HS-5 (cell line): ENCODE results near the gene RNF168.
"Not testable (repeated sequence)": the region's sequence is repeated elsewhere in the genome, so short reads cannot be mapped to it uniquely, and the experiment has no call there.

Experiments
- DNase-seq: peaks from one replicate; pipeline ENCODE4 v3.0.0-alpha.2; 2012; ENCODE audit warnings: low read depth

The RNF168 gene

DNA sequence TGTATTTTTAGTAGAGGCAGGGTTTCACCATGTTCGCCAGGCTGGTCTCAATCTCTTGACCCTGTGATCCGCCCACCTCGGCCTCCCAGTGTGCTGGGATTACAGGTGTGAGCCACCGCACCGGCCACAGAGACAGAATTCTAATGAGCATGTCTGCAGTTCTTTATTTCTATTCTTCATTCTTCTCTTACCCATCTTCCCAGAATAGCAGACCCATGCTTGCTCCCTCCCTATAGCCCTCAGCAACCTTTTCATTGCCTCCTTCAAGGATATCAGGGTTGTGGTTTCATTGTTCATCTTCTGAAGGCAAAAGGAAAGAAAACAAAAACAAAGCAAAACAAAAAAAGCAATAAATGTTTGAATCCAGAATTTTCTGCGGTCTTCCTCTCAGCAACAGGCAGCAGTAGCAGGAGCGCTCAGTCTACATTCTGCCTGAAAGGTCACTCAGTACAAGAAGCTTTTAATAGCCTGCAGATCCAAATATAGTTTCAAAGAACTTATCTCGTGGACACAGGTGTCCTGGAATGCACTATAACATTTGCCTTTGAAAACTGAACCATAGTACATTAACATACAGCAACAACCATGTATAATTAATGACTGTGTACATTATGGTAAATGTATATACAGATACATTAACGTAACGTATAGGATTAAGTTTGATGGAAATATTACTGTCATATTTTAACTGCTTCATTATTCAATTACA lies 11.5 kb upstream of the RNF168 start, which contains the start of gene SMCO1:
Gene SMCO1 (minus strand): TSS at position 434 of the 709 bp plus-strand sequence. CDS start 137 bp downstream, at position 297.
- DNase-seq: no peak

GRCh38 chr3:196514350-196514716 lies 10.8 kb upstream of the RNF168 start:
- no peak for DNase-seq

GRCh38 chr3:196513697-196514349 lies 10.3 kb upstream of the RNF168 start:
- peak; percentile 49 for DNase-seq

DNA sequence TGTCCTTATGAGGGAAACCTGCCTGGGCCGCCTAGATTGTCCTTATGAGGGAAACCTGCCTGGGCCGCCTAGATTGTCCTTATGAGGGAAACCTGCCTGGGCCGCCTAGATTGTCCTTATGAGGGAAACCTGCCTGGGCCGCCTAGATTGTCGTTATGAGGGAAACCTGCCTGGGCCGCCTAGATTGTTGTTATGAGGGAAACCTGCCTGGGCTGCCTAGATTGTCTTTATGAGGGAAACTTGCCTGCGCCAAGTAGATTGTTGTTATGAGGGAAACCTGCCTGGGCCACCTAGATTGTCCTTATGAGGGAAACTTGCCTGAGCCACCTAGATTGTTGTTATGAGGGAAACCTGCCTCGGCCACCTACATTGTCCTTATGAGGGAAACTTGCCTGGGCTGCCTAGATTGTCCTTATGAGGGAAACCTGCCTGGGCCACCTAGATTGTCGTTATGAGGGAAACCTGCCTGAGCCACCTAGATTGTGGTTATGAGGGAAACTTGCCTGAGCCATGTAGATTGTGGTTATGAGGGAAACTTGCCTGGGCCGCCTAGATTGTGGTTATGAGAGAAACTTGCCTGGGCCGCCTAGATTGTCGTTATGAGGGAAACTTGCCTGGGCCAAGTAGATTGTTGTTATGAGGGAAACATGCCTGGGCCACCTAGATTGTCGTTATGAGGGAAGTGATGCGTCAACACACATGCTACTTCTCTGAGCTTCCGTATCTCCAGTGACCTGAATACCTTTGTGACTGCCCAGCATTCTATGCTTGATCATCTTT lies 8.3 kb upstream of the RNF168 start:
- DNase-seq: not testable (repeated sequence)

DNA sequence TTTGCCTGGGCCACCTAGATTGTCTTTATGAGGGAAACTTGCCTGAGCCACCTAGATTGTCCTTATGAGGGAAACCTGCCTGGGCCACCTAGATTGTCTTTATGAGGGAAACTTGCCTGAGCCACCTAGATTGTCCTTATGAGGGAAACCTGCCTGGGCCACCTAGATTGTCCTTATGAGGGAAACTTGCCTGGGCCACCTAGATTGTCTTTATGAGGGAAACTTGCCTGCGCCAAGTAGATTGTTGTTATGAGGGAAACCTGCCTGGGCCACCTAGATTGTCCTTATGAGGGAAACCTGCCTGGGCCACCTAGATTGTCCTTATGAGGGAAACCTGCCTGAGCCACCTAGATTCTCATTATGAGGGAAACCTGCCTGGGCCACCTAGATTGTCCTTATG lies 7.5 kb upstream of the RNF168 start:
- DNase-seq: not testable (repeated sequence)

- no peak for DNase-seq
These were observed 3.1 kb upstream of the RNF168 start for GRCh38 chr3:196506687-196507086.

GRCh38 chr3:196504556-196504955 lies 988 bp upstream of the RNF168 start:
- no peak for DNase-seq

GRCh38 chr3:196504077-196504398 lies 470 bp upstream of the RNF168 start:
- not testable (repeated sequence) for DNase-seq

GRCh38 chr3:196502775-196503195 lies 783 bp downstream of the RNF168 start:
- DNase-seq: peak; percentile 90

- no peak for DNase-seq
These were observed 2.1 kb downstream of the RNF168 start for GRCh38 chr3:196501316-196502044.

DNA sequence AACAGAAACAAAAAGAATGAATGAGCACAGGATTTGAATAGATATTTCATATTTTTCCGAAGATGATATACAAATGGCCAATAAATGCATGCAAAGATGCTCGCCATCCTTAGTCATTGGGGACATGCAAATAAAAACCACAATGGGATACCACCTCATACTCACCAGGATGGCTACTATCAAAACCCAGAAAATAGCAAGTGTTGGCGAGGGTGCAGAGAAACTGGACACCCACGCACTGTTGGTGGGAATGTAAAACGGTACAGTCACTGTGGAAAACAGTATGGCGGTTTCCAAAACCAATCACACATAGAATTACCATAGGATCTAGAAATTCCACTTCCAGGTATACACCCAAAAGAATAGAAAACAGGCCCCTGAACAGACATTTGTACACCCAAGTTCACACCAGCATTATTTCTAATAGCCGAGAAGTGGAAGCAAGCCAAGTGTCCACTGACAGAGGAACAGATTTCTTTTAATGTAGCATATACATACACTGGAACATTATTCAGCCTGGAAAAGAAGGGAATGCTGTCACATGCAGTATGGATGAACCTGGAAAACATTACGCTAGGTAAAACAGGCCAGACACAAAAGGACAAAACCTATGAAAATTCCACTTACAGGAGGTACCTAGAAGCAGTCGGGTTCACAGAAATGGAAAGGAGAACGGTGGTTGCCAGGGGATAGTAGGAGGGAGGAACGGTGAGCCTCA lies 3.6 kb downstream of the RNF168 start:
- DNase-seq: no peak

DNA sequence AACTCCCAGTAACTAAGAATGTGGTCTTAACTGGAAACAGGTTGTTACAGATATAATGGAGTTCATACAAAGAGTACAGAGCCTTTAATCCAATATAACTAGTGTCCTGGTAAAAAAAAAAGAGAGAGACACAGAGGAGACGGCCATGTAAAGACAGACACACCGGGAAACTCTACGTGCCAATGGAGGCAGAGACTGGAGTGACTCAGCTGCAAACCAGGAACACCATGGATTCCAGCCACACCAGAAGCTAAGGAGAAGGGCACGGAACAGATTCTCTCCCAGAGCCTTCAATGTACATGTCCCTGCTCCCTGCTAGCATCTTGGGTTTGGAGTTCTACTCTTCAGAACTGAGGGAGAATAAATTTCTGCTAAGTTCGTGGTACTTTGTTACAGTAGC lies 4.5 kb downstream of the RNF168 start:
- no peak for DNase-seq

GRCh38 chr3:196498297-196498696 lies 5.3 kb downstream of the RNF168 start:
- no peak for DNase-seq

DNA sequence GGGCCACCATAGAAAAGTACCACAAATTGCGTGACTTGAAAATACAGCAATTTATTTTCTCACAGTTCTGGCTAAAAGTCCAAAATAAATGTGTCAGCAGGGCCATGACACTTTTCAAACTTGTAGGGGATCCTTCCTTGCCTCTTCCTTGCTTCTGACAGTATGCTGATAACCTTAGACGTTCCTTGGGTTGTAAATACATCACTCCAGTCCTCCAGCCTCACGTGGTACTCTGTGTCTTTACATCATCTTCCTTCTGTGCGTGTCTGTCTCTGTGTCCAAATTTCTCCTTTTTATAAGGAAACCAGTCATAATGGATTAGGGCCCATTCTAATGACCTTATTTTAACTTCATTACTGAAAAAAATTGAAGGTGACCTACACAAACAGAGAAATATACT lies 7.4 kb downstream of the RNF168 start:
- no peak for DNase-seq

- no peak for DNase-seq
These were observed 10.3 kb downstream of the RNF168 start for GRCh38 chr3:196493292-196493691.

DNA sequence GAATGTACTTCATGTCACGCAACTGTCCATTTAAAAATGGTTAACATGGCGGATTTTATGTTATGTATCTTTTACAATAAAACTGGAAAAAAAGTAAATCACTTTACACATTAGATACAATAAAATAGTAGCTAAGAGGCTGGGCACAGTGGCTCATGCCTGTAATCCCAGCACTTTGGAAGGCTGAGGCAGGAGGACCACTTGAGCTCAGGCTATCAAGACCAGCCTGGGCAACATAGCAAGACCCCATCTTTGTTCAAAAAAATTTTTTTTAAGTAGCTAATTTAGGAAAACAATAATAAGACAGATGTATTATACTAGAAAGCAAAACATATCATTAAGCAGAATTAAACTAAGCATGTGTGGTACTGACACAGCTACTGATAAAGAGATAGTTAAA lies 11.5 kb downstream of the RNF168 start:
- no peak for DNase-seq

DNA sequence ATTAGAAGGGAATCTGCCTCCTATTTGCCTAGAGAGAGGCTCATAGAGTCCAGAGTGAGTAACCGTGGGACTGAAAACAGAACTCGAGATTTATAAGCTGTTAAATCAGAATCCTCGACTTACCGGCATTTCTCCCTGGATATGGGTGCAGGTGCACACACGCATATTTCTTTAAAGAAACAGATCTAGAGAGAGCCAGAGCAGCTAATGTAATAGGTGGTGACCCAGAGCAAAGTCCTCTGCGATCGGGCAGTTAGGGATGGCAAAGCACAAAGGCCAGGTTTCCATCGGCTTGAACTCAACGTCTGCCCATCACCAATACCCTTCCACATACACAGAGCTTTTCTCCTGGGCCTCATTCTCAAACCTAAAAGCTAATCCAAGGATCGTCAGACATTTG lies 13.8 kb downstream of the RNF168 start:
- DNase-seq: no peak

GRCh38 chr3:196486263-196486662 lies 17.3 kb downstream of the RNF168 start:
- DNase-seq: no peak

GRCh38 chr3:196477678-196478077 lies 25.9 kb downstream of the RNF168 start:
- DNase-seq: no peak

DNA sequence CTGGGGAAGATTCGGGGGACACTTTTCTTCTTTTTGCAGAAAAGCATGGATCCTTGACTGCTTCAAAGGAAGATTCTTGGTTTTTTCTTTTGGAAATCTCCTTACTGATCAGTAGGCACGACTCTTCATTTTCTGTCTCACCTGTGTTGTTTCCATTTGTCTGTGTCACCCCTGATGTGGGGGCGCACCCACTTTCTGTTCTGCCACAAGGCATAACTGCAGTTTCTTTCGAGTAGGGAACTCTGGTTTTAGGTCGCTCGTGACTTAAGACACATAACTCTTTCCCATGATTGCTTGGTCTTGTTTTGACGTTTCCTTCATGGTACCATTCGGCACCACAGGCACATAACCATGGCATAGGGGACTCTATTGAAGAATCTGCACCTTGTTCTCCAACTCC lies 31.3 kb downstream of the RNF168 start:
- no peak for DNase-seq

- DNase-seq: peak; percentile 24
These were observed 32.0 kb downstream of the RNF168 start for GRCh38 chr3:196471551-196471950.

DNA sequence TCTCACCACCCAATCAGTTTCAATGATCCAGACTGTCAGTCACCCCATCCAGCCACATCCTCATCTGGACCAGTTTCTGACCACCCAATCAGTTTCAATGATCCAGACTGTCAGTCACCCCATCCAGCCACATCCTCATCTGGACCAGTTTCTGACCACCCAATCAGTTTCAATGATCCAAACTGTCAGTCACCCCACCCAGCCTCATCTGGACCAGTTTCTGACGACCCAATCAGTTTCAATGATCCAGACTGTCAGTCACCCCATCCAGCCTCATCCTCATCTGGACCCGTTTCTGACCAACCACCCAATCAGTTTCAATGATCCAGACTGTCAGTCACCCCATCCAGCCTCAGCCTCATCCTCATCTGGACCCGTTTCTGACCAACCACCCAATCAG lies 33.4 kb downstream of the RNF168 start:
- not testable (repeated sequence) for DNase-seq
